Epidermal melanocyte (primary cell): ENCODE data around the gene SNX9.

Experiments used
- DNase-seq: peaks from one replicate; pipeline ENCODE4 v3.0.0; 2011; ENCODE audit warnings: low spot score; ENCODE audit not compliant: insufficient read length

SNX9 gene

DNA sequence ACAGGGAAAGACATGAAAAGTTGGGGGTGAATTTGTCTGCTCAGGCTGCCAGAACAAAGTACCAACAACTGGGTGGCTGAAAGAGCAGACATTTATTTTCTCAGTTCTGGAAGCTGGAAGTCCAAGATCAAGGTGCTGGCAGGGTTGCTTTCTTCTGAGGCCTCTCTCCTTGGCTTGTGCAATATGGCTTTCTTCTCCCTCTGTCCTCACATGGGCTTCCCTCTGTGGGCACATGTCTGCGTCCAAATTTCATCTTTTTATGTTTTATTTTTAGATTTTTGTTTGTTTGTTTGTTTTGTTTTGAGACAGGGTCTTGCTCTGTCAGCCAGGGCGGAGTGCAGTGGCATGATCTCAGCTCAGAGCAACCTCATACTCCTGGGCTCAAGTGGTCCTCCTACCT is 152.4 kb downstream of the SNX9 start:
- no peak for DNase-seq

DNA sequence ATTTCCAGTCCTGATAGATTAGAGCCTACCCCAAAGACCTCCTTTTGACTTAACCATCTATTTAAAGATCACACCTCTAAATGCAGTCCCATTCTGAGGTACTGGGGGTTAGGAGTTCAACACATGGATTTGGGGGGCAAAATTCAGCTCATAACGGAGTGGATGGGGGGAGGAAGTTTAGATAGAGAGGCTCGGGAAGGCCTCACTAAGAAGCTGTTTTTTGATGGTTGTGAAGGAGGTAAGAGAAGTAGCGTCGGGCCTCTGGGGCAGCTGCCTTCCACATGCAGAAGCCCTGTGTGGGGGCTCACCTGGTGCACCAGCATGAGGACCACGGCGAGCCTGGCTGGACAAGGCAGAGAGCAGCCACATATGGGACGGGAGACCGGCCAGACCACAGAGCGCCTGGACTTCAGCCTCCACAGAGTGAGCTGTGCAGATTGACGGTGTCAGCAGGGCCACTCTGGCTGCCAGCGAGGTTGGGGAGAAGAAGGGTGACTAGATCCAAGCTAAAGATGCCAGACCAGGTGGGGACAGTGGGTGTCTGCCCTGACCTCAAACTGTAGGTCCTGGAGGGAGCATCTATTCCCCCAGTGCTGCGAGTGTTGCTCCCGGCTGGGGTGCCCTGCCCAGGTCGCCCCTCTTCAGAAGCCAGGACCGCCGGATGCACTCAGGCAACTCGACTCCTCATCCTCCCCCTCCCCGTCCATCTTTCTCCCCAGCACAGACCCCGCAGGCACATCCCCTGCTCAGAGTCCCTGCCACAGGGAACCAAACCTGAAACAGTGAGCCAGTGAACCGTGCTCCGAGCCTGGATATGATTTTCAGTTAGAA is 153.5 kb downstream of the SNX9 start:
- no peak for DNase-seq

DNA sequence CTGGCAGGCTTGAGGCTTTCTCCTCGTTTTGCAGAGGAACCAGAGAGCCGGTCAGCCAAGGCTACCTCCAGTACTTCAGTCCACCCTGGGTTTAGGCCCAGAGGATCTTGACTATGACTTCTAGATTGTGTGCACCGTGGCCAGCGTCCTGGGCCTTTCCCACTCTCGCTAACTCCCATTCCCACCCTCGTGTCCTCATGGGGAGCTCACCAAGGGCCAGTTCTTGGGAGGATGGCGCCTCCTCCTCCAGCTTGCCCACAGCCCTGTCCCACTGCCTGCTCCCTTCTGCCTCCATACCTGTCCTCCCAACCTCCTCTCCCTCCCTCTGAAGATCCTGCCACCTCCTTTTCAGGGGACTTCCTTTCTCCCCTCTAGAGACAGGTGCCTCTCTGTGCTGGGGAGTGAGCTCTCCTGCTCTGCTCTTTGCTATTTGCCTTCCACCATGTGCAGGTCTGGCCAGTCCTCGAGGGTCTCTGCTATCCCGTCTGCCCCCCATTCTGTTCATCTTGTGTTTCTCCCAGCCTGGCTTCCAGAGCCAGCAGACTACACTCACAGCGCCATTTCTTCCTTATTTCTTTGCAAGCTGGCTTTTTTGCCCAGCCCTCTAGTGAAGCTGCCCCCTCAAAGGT is 154.2 kb downstream of the SNX9 start:
- DNase-seq = no peak

DNA sequence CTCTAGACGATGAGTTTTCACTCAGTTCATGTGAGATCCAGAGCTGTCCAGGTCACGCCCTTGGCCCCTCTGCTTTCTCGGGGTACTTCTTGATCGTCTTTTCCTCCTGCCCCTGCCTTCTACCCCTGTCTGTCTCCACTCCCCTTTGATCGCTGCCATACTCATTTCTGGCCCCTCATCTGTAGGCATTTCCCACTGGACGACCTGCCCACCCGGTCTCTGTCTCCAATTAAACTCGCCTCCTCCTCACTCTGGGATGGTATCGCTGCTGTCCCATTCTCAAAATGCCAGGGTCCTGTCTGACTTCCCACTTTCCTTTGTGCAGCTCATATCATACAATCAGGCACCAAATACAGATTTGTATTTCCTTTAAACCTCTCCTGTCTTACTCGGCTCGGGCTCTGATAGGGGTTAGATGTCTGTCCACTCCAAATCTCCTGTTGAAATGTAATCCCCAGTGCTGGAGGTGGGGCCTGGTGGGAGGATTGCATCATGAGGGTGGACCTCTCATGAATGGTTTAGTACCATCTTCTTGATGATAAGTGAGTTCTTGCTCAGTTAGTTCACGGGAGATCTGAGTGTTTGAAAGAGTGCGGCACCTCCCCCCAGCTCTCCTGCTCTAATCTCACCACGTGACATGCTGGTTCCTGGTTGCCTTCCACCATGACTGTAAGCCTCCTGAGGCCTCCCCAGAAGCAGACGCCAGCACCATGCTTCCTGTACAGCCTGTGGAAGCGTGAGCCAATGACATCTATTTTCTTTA is 155.2 kb downstream of the SNX9 start:
- DNase-seq = no peak

DNA sequence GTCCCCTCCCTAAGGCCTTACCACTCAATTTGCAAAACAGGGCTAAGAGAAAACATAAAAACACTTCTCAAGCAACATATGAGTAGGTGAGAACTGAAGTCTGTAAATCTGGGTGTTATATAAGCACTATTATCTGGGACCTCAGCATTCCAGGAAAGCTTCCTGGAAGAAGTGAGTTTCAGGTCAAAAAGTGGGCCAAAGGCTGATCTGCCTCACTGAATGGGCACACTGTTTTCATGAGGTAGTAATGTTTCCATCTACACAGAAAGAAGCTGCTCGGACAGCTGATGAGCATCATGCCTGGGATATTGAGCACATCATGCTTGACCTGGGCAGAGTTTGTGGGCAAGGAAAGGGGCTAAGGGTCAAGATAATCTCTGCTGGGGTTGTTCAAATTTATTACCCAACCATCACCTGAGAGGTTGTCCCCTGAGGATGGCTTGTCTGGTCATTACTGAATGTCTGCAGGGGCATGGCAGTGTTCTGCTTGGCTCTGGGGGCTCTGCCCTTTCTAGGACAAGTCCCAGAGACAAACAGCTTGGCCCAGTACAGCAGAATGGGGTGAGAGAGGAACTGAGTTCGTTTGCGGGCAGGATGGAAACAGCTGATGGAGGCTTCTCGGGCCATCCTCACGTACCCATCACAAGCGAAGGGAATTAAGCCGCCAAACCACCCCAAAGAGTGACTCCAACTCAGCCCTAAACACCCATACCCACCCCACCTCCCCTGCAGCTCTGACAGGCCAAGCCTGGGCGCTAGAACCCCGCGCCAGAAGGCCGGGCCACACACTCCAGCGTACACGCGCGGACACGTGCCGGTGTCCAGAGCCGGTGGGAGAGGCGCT is 157.5 kb downstream of the SNX9 start:
- no peak for DNase-seq

DNA sequence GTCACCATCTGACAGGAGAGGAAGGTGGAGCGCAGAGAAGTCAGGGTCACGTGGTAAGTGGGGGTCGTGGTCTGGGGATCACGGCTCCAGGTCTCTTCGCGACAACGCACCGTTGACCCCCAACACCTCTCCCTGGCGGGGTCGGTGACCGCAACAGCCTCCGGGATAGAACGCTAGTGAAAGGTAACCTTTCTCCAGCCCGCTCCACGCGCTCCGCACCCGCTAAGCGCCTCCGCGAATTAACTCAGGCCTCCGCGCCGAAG is 158.0 kb downstream of the SNX9 start:
- no peak for DNase-seq

DNA sequence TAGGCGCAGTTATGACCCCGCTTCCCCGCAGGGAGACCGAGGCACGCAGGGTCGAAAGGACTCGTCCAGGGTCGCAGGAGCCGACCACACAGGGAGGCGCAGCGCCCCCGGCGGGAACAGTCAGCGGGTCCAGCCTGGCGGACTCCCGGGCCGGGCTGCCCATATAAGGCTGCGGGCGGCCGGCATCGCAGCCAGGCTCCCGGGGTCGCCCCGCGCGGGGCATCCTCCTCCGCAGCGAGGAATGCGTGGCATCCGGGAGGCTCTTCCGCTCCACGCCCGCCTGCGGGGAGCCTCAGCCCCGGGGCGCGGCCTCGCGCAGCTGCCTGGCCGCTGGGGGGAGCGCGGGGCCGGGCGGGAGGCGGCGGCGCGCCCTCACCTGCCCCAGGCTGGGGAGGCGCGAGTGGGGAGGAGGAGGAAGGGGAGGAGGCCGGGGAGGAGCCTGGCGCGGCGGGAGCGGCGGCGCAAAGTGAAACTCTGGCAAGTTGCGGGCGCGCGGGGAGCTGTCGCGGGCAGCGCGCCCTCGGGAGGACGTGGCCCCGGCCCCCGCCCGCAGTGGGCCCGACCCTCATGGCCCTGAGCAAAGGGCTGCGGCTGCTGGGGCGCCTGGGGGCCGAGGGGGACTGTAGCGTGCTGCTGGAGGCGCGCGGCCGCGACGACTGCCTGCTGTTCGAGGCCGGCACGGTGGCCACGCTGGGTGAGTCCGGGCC is 158.5 kb downstream of the SNX9 start, which contains the start of gene SYNJ2:
Gene SYNJ2, plus strand, starts transcription at position 469 of the 707 bp plus-strand sequence. Its CDS starts 99 bp downstream, at position 568.
- DNase-seq = peak; percentile 72

DNA sequence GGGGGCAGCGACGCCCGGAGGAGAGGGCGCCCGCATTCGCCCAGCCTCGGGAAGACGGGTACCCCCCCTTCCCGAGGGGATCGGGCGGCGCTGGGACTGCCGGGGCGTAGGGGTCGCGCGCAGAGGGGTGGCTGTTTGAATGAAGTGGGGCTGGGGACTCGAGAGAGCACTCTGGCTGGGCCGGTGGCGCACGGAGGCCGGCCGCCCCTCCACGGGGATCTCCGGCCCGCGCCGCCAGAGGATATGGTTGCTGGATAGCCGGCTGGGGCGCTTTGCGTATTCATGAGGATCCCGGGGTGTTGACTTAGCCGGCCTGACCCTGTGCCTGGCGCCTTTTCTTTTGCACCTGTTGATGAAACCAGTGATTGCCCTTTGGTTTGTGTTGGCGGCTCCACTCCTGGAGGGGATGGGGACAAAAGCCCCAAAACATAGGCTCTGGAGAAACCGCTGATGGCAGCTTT is 159.1 kb downstream of the SNX9 start:
- DNase-seq = no peak

DNA sequence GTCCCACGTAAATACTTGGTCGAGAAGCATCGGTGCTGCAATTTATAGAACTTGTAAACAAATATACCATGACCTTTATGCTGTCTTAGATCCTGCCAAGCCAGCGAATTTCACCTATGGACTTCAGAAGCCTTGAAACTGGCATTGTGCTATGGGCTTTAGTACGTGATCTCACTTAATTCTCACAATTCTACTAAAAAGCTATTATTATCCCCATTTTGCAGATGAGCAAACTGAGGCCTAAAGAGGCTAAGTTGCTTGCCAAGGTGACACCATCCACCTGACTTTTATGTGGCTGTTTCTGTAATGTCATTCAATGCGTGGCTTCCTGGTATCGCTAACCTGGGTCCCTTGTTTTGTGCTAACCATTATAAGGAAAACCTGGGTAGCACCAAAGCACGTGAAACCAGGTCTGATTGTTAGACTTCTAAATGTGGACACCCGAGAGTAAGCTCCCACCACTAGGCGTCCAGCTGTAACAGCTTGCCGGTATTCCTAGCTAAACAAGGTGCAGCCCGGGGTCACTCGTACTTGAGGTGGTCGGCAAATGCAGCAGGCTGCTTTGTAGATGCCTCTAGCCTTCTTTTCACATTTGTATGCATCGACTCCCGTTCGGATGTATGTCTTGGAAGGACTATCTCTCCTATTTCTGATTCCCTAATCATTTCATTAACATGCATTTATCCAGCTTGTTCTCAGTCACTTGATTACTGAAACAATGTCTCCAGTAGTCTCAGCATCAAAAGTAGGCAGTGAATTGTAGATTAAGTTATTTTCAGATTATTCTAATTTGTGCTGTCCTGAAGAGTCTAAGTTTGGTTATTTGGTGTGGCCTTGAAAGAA is 159.7 kb downstream of the SNX9 start:
- DNase-seq = no peak

DNA sequence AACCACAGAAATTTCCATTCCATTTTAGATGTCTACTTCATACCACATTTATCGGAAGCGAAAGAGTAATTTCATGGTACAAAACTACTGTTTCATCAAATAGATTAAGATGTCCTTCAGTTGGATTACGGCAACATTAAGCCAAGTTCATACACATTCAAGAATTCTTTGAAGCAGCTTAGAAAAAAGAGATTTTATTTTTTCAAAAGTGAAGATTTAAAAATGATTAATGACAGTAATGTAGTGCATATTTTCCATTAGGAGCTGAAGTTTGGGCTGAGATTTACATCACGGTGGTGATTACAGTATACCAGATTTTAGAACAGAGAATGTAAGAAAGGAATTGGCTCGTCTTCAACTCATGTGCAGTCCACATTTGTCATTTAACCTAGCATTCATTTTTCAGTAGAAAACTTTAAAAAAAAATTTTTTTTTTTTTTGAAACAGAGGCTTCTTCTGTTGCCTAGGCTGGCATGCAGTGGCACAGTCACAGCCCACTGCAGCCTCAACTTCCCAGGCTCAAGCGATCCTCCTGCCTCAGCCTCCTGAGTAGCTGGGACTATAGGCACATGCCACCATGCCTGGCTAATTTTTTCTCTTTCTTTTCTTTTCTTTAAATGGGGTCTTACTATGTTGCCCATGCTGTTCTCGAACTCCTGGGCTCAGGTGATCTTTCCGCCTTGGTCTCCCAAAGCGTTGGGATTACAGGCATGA is 160.5 kb downstream of the SNX9 start:
- no peak for DNase-seq

DNA sequence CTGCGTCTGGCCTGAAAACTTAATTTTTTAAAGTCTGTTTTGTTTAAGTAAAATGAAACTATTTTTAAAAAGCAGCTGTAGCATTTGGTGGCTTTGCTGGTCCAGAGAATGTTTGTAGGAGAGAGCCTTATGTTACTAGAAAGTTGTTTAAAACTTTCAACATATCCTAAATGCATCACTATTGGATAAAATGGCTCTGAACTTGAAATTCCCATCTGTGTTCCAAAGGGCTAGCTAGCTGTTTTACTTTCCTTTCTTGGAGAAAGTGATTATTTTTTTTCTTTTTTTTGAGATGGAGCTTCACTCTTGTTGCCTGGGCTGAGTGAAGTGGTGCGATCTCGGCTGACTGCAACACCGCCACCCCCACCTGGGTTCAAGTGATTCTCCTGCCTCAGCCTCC is 161.1 kb downstream of the SNX9 start:
- DNase-seq = no peak

DNA sequence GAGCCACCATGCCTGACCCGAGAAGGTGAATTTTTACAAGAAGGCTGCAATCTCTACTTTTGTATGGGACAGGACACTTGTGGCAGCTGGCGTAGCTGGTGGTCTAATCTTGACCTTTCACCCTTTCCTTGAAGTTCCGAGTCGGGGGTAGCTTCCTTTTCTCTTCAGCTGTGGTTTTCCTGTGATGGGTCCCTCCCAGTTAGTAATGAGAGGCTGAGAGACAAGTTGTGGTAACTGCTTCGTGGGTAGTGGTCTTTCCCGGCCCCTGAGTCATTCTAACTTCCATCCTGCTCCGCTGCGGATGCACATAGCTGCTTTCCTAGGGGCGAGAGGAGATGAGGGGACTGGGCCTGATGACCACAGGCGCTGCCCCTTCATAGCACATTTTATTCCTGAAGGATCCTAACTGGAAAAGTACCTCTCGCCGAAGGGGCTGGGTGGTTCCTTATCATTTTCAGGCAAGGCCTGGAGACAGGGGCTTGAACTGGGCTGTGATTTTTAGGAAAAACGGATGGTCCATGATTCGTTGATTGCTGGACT is 161.7 kb downstream of the SNX9 start:
- DNase-seq = no peak

DNA sequence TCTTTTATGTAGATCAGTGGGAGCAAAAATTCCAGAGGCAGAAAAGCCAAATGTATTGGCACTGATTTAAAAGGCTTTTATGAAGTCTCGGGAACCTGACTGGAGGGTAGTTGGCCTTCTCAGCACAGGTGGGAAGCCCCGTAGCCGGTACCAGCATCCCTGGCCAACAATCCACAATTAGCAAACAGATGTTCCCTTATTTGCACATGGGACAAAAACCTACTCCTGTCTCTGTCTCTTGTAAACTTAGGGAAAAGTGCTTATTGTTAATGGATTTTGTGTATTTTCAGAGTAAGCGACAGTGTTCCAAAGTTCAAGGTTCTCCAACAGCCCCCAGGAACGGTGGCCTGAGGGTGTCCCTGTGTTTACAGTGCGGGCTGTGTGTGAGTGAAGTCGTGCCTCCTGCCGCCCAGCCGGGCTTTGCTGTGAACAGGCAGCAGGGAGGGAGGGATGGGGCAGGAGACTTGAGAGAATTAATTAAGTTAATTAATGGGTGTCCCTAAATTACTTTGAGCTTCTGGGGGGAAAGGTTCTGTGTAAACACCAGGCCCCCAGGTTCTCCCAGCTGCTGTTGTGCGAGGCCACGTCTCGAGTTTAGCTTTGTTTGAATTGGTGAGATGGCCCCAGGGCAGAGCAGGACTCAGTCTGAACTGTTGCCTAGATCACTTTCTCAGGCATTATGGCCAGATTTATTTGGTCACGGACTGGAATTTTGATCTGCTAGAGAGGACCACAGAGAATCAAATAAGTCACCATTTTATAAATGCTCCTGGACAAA is 162.5 kb downstream of the SNX9 start:
- DNase-seq = no peak

DNA sequence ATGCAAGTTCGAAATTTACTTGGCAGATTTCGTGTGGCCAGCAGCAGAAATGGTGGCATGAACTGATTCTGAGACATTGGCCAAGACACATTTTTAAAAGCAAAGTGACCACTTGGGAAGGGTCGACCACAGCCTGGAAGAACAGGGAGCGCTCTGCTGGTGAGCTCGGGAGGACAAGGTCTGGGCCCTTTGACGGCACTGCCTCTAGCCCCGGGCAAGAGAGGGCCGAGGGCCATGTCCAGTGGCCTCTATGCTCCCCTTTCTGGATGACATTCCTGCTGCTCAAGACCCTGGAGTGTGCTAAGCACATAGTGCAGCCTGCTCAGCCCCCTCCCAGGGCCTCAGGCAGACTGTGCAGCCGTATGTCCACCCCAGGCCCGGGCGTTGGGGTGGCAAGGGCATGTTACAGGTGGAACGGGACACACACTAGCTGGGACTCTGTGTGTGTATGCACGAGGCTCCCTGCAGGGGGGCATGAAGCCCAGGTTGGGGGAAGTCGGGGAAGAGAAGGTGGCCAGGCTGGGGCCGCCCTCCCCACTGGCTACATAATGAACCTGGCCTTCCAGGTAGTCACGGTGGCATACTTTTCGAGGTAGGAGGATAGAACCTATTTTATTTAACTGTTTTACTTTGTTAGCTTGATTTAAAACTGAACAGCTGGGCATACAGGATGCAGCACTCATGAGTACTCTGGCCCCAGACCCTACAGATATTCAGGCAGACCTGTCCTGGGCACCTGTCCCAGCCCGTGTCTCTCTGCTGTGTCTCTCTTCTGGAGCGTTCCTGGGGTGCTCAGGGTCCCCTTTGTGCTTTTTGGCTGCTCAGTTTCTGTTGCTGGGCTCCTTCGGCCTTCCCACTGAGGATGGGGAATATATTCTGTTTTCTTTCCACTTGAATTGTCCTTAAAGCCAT is 165.0 kb downstream of the SNX9 start:
- no peak for DNase-seq

DNA sequence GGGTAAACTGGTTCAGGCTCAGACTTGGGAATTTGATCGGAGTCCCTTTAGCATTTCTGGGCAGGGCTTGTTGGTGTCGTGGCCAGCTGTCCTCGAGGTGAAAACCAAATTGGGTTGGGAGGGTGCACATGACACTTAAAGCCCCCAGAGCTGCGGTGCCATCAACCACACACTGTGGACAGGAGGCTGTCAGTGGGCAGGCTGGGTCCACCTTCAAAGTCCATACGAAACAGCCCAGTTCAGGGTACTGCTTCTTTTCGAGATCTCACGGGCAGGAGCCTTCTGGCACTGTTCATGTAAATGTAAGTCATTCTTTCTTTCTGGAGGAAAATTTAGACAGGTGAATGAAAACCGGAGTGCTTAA is 165.6 kb downstream of the SNX9 start:
- no peak for DNase-seq

DNA sequence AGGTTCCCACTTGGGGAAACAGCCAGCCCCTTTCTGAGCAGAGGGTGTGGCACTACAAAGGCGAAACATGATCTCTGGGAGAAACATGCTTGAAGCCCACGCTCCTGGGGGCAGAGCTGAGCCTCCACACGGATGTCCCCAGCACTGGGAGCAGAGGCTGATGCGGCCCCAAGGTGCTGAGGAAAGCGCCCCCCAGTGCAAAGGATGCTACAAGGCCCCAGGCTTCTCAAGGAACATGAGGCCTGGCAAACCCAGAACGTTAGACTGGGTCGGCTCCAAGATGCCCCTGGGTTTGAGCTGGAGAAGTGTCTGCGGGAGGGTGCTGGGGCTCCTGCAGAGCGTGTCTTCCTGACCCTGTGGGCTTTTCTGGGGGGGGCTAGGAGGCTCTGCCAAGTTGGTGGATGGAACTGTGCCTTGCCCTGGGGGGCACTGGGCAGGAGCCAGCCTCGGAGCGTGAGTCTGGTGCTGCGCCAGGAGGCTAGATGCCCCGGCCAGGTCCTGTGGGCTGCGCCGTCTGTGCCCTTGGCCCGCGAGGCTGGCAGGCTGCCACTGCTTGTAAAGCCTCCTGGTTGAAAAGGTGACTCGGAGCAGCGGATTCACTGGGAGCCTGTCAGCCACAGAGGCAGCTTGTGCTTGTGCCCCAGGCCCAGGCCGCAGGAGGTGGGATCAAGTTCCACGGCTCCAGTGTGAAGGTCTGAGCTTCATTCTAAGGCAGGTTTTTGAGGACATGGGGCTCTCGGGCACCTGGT is 166.7 kb downstream of the SNX9 start:
- DNase-seq = no peak
